GM18520 (cell line): Measurements from ENCODE around the gene KCNAB1.
A peak's percentile ranks its signal among the peaks of the same experiment; 100 is the strongest.

Source experiments
- ATAC-seq: cut with Tn5 transposase; IDR thresholded peaks from one replicate; pipeline ENCODE4 v1.9.1; 2021; ENCODE audit not compliant: unreplicated experiment

Gene KCNAB1

GRCh38 chr3:156527060-156527459 lies 406.7 kb downstream of the KCNAB1 start:
- ATAC-seq: no peak

DNA sequence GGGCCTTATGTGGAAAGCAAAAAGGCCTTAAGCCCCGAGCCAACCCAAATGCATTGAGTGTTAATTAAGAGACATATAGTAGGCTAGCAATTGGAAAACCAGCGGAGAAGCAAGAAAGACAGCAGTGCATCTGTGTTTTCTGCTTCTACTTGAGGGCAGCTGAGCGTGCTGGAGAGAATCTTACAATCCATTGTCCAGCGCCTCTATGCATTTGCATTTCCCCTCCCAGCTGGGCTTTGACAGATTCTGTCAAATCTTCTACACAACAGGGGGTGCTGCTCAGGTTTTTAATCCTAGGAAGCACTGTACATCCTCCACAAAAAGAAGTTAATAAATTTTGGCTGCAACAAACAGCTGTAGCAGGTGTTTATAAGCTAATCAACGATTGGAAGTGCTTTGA lies 410.6 kb downstream of the KCNAB1 start:
- ATAC-seq: no peak

GRCh38 chr3:156532730-156533129 lies 412.4 kb downstream of the KCNAB1 start:
- ATAC-seq: no peak

GRCh38 chr3:156533205-156533604 lies 412.8 kb downstream of the KCNAB1 start:
- ATAC-seq: no peak

DNA sequence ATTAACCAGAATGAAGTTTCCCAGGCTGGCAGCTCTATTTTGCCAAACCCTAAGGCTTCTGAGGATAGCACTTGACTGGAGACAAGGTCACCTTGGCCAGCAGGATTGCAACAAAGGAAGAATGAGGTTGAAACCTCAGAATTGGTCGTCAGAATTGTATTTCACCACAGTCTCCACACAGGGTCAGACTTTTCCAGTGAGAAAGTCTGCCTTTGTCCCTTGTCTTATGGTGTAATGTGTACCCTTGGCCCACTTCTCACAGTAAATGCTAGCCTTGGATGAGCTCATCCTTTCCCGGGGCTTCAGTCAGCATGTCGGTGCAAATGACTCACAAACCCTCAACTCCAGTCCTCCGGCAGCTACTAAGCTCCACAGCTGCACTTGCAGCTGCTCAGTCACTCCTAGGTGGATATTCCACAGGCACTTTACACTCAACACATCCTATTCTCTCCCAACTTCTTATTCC lies 414.8 kb downstream of the KCNAB1 start:
- no peak for ATAC-seq

DNA sequence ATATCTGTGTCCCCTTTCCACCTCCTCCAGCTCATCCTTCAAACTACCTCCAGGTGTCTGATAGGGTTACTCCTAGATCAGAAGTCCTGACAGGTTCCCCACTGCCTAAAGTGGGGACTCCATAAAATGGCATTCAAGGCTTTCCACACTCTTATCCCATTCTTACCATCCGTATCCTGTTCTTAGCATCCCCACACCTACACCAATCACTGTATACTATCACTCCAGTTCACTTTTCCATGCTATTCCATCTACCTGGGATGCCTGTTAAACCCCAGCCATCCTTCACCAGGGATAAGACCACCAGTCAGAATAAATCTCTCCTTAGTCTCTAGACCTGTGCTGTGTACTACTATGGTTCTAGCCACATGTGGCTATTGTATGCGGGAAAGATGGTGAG lies 415.4 kb downstream of the KCNAB1 start:
- ATAC-seq: no peak

DNA sequence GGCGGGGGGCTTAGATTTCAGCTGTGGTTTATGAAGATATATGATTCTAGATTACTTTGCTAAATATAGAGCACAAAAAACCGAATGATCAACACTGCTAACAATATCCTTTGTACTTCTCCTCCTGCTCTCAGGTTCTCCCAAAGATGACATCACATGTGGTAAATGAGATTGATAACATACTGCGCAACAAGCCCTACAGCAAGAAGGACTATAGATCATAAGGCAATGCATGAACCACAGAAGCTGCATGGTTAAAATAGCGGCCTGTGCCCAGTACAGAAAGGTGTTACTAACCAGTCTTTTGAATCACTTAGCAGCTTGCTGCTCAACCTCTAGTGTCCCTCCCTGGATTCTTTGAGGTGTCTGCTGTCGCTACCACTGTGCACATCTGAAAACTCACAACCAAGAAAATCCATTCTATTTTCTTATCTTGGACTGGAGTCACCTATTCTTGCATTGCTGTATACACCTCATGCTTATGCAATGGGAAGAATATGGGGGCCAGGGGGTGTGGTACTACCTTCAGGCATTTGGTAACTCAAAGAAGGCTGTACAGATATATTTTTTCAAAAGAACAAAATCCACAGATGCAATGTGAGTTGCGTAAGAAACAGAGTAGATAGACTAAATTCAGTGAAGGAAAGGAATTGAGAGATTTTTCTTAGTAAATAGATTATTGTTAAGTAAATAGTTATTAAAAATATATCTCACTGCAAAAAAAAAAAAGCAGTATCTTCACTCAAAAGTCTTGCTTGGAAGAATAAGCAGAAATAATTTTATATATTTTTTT lies 416.3 kb downstream of the KCNAB1 start:
- ATAC-seq: no peak

- ATAC-seq: no peak
Measured at GRCh38 chr3:156539051-156539450, 418.7 kb downstream of the KCNAB1 start.

GRCh38 chr3:156539802-156540201 lies 419.4 kb downstream of the KCNAB1 start:
- ATAC-seq: no peak

- ATAC-seq: no peak
Measured at GRCh38 chr3:156542101-156543042, 422.0 kb downstream of the KCNAB1 start.

GRCh38 chr3:156543043-156543555 lies 422.7 kb downstream of the KCNAB1 start:
- no peak for ATAC-seq

- no peak for ATAC-seq
Measured at GRCh38 chr3:156547637-156548036, 427.3 kb downstream of the KCNAB1 start.

GRCh38 chr3:156548041-156548687 lies 427.8 kb downstream of the KCNAB1 start:
- ATAC-seq: no peak

DNA sequence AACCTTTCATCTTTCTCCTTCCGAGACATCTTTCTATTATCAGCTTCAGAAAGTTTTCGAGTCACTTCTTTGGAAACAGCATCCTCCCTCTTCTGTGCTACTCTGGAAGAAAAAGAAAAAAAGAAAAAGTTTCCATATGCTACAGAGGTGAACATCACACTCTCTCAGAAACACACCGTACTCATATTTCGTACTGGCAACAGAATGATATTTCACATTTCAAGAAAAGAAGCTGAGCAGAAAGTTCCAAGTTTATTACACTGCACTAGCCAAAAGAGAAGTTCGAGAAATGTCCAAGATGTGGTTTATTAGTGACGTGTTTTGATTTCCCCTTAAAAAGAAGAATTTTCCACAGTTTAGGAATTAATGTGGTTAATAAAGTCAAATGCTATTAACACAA lies 428.5 kb downstream of the KCNAB1 start:
- no peak for ATAC-seq

- ATAC-seq: no peak
Measured at GRCh38 chr3:156551261-156551660, 430.9 kb downstream of the KCNAB1 start.

DNA sequence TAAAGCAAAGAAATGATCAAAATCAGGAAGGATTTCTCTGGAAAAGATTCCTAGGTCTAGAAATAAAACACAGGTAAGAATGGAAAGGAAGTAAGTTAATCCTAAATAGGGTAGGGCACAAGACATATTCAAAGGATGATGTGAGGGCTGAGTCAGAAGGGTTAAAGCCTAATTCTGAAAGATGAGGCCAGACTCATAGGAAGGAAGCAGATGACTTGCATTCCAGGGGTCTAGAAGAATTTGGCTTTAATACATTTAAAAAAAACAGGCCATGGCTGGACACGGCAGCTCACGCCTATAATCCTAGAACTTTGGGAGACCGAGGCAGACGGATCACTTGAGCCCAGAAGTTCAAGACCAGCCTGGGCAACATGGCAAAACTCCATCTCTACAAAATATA lies 431.4 kb downstream of the KCNAB1 start:
- ATAC-seq: no peak

DNA sequence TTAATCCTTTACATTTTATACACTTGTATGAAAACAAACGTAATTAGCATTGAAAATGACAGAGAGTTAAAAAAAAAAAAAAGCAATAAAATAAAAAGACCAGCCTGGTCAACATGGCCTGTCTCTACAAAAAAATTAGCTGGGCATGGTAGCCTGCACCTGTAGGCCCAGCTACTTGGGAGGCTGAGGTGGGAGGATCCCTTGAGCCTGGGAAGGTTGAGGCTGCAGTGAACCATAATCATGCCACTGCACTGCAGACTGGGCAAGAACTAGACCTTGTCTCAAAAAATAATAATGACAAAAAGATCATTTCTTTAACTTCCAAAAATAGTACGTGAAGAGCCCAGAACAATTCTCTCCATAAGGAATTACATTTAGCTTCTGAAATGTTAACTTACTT lies 432.6 kb downstream of the KCNAB1 start:
- ATAC-seq: no peak

DNA sequence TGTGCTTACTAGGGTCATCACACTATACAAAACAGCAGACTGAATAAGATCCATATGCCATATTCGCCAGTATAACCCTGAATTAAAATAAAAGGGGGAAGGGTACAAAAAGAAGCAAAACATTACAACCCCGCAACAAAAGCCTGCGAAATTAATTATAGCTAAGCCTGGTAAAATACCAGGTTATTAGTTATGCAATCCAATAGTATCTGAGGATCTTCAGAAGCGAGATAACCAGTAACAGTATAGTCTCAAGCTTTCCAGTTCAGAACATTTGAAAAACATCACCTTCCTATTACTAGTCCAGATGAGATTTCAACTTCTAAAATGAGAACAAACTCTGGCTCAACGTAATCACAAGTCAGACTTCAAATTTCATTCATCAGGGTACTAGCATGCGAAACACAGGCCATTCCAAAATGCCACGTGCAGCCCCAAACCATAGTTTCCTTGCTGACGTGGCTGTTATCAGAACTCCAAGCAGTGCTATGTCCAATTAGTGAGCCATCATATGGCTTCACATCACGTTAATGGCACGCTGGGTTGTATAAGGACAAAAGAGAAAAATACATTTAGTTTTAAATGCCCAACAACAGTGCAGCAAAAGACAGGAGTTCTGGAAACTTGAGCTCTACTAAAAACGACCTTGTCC lies 433.5 kb downstream of the KCNAB1 start:
- no peak for ATAC-seq

DNA sequence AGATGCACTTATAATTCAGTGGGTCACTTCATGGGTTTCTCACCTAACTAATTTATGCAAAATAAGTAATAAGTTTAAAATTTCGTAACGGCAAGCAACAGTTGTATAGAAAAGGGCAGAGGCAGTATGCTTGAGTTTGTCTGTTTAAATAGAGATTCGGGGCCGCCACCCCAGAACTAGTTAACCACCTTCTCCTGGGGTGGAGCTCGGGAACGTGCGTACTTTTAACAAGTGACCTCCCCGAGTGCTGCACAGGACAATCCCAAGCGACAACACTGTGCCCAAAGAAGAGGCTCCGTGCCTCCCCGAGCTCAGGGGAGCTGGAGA lies 434.1 kb downstream of the KCNAB1 start:
- no peak for ATAC-seq

GRCh38 chr3:156554842-156555687 lies 434.7 kb downstream of the KCNAB1 start, which contains the start of gene SSR3:
TSS of gene SSR3 (minus strand) at chr3:156555117. CDS start at chr3:156555089, 28 bp downstream.
- ATAC-seq: peak; percentile 98
